AG04449 (cell line): ENCODE measurements around the gene CUTA.
A peak's percentile ranks its signal among the peaks of the same experiment; 100 is the strongest.

Source experiments
- CTCF ChIA-PET: fragments of 350-600 bp; formaldehyde crosslinking; extraction: SDS; loops from one replicate; lab custom pipeline; 2021; ENCODE audit warnings: antibody characterized with exemption; lab: Yijun Ruan, JAX
- POLR2A ChIA-PET: fragments of 400-600, 350-600 bp; formaldehyde crosslinking; extraction: SDS; loops from one replicate; lab custom pipeline; 2020; ENCODE audit warnings: antibody characterized with exemption, inconsistent platforms; lab: Yijun Ruan, JAX
- DNase-seq: peaks from one replicate; pipeline ENCODE4 v3.0.0-alpha.2; 2010; ENCODE audit warnings: low read depth, low spot score
- H3K4me3 ChIP-seq: 2 replicates; pipeline ENCODE4 v1.5.1; 2011; ENCODE audit warnings: low read depth, mild to moderate bottlenecking, control low read depth, low read length
- TF ChIP-seq, protein P1 (sequence below): IDR thresholded peaks from one replicate; pipeline ENCODE4 v1.5.1; 2011; ENCODE audit warnings: mild to moderate bottlenecking, moderate library complexity, low read length, control low read depth, inconsistent platforms; ENCODE audit not compliant: insufficient read depth; ENCODE audit errors: missing control alignments

Gene CUTA, protein sequence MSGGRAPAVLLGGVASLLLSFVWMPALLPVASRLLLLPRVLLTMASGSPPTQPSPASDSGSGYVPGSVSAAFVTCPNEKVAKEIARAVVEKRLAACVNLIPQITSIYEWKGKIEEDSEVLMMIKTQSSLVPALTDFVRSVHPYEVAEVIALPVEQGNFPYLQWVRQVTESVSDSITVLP

DNA sequence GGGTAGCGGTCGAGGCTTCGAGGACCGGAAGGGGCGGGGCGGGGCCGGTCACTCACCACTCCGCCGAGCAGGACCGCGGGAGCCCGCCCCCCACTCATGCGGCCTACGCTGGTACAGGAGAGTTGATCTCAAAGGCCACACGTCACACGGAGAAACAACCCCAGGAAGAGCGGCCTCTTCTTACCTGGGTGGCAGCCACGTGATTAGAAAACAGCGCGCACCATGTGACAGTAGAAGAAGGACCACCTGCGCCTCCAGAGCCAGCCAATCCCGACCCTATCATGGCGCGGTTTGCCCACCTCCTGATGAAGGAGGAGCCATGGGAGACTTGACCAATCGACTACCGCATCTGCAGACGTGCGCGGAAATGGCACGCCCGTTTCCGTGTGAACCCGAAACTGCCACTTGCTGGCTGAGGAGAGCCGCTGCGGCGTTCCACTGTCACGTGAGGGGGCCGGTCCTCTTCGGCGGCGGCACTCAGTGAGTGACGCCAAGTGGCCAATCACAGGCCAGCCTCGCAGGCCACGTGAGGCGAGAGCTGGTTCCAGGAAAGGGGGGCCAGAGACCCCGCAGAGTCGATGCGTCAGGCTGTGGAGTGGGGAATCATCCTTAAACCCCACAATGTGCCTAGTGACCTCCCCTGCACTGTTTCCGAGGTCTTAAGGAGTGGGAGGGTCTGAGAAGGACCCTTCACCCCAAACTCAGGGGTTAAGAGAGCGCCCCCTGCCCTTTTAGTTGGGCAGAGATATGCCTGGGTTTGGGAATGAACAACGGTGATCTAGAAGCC, at the start of gene CUTA:
TSS of gene CUTA (minus strand) at position 205 of the 787 bp plus-strand sequence. CDS start at position 98, 107 bp downstream.
- CTCF ChIA-PET = interaction anchor here (0.8 to 2.1 kb wide), 7 partner anchors 11 to 161 kb away, joined by 3 to 10 read pairs (median 4); no protein-coding TSS in a partner anchor
- TF ChIP-seq, protein P1, sequence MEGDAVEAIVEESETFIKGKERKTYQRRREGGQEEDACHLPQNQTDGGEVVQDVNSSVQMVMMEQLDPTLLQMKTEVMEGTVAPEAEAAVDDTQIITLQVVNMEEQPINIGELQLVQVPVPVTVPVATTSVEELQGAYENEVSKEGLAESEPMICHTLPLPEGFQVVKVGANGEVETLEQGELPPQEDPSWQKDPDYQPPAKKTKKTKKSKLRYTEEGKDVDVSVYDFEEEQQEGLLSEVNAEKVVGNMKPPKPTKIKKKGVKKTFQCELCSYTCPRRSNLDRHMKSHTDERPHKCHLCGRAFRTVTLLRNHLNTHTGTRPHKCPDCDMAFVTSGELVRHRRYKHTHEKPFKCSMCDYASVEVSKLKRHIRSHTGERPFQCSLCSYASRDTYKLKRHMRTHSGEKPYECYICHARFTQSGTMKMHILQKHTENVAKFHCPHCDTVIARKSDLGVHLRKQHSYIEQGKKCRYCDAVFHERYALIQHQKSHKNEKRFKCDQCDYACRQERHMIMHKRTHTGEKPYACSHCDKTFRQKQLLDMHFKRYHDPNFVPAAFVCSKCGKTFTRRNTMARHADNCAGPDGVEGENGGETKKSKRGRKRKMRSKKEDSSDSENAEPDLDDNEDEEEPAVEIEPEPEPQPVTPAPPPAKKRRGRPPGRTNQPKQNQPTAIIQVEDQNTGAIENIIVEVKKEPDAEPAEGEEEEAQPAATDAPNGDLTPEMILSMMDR = no peak
- POLR2A ChIA-PET = no interaction called here

DNA sequence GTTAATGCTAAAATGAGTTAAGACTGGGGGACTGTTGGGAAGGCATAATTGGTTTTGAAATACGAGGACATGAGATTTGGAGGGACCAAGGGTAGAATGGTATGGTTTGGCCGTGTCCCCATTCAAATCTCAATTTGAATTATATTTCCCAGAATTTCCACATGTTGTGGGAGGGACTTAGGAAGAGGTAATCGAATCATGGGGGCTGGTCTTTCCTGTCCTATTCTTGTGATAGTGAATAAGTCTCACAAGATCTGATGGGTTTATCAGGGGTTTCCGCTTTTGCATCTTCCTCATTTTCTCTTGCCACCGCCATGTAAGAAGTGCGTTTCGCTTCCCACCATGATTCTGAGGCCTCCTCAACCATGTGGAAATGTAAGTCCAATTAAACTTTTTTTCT, 49.2 kb upstream of the CUTA start:
- no peak for DNase-seq
- no peak overlapping the region for H3K4me3 ChIP-seq
- ChIA-PET CTCF (no interaction called here), POLR2A (no interaction called here)
- TF ChIP-seq, protein P1 = no peak

More for the DNA sequence above, at the start of gene CUTA:
- peak; percentile 98 for DNase-seq
- H3K4me3 ChIP-seq = peak within 1 kb of the TSS; percentile 91

DNA sequence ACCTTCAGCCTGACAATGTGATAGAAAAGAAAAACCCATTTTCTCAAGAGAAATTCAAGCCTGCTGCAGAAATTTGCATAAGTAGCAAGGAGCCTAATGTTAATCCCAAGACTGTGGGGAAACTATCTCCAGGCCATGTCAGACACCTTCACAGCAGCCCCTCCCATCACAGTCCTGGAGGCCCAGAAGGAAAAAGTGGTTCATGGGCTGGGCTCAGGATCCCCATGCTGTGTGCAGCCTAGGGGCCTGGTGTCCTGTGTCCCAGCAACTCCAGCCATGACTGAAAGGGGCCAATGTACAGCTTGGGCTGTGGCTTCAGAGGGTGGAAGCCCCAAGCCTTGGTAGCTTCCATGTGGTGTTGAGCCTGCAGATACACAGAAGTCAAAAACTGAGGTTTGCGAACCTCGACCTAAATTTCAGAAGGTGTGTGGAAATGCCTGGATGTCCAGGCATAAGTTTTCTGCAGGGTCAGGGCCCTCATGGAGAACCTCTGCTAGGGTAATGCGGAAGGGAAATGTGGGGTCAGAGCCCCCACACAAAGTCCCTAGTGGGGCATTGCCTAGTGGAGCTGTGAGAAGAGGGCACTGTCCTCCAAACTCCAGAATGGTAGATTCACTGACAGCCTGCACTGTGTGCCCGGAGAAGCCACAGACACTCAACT, 48.3 kb upstream of the CUTA start:
- POLR2A ChIA-PET = no interaction called here
- TF ChIP-seq, protein P1 = no peak
- no peak for DNase-seq

DNA sequence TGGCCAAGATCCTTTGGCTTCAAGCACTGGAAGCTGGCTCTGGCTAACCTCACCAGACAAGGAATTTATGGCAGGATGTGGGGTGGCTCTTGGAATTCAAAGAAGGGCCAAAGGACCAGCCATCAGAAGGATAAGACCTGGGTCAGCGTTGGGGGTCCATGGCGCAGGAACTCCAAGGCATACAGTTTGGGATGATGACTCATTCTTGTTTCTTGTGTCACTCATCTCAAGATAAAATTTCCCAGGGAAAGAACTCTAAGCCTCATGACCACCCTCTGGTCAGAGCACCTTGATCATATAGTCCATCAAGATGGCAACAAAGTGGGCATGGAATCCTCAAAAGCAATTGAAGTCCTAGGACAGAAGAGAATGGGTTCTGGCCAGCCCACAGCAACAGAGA, 41.3 kb upstream of the CUTA start:
- CTCF ChIA-PET = interaction anchor here (1.3 kb wide), 1 partner anchor 21 kb away, joined by 3 read pairs; no protein-coding TSS in a partner anchor
- POLR2A ChIA-PET = no interaction called here
- no peak overlapping the region for H3K4me3 ChIP-seq
- TF ChIP-seq, protein P1 = no peak
- DNase-seq = no peak

More for the DNA sequence above, 48.3 kb upstream of the CUTA start:
- CTCF ChIA-PET = no interaction called here
- no peak overlapping the region for H3K4me3 ChIP-seq

DNA sequence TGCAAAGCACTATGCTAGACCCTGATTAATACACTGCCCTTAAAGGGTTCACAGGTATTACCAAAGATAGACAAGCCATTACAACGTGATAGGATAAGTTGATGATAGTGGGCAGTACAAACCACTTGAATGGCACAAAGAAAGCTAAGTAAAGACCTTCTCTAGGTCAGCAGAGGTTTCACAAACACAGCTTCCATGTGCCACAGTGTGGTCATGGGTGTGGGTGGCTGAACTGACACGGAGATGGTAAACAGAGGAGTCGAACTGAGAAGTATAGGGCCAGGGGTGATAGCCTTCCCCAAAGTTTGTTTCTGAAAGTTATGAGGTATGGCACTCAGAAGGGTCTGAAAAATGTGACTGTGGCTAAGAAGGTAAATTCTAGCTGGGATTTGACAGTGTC, 40.8 kb upstream of the CUTA start:
- TF ChIP-seq, protein P1 = no peak
- no peak overlapping the region for H3K4me3 ChIP-seq
- ChIA-PET CTCF (interaction anchor here (1.3 kb wide), 1 partner anchor 21 kb away, joined by 3 read pairs; no protein-coding TSS in a partner anchor), POLR2A (no interaction called here)
- DNase-seq = no peak
